Ureter (tissue), 1 donor: Measurements from ENCODE around the gene USP49. TPM values are rescaled to one million over a fixed set of nuclear protein-coding genes. Genes with fewer than 3 reads are reported as not detected.
"Not testable (repeated sequence)": the region's sequence is repeated elsewhere in the genome, so short reads cannot be mapped to it uniquely, and the experiment has no call there.

ENCODE experiments used
- DNase-seq: peaks from one replicate; pipeline ENCODE4 v3.0.0-alpha.2; 2020; ENCODE audit warnings: low spot score
- total RNA-seq: library from RNA; stranded (reverse); gene quantifications from one replicate; pipeline ENCODE4 v1.2.4, GENCODE V29; 2023
- donor health status: DM: yes; HTN: yes; CAD: no.

The USP49 gene
- 6.0 TPM for total RNA-seq

GRCh38 chr6:41895300-41896233 is at the start of gene USP49:
Gene USP49, minus strand, starts transcription at chr6:41895375. Its CDS starts 88,392 bp downstream, at chr6:41806983.
- DNase-seq: peak; percentile 86

- DNase-seq: no peak
Measured at GRCh38 chr6:41943456-41943855, 48.3 kb upstream of the USP49 start.

- DNase-seq: not testable (repeated sequence)
Measured at GRCh38 chr6:41942882-41943281, 47.7 kb upstream of the USP49 start.

GRCh38 chr6:41942067-41942851 is 47.1 kb upstream of the USP49 start:
- DNase-seq: no peak

- DNase-seq: peak; percentile 89
Measured at GRCh38 chr6:41941280-41942066, 46.3 kb upstream of the USP49 start, which contains the start of gene CCND3. Gene CCND3, minus strand, starts transcription at chr6:41941808. Its CDS starts 159 bp downstream, at chr6:41941649.

GRCh38 chr6:41940759-41941279 is 45.6 kb upstream of the USP49 start:
- peak; percentile 61 for DNase-seq

GRCh38 chr6:41939848-41940758 is 44.9 kb upstream of the USP49 start:
- no peak for DNase-seq

GRCh38 chr6:41939176-41939847 is 44.1 kb upstream of the USP49 start:
- DNase-seq: no peak

- no peak for DNase-seq
Measured at GRCh38 chr6:41938590-41939175, 43.5 kb upstream of the USP49 start.

- no peak for DNase-seq
Measured at GRCh38 chr6:41937861-41938574, 42.8 kb upstream of the USP49 start.

- no peak for DNase-seq
Measured at GRCh38 chr6:41937472-41937860, 42.3 kb upstream of the USP49 start.

GRCh38 chr6:41936073-41936837 is 41.1 kb upstream of the USP49 start:
- peak; percentile 72 for DNase-seq

GRCh38 chr6:41935685-41936072 is 40.5 kb upstream of the USP49 start:
- no peak for DNase-seq

- no peak for DNase-seq
Measured at GRCh38 chr6:41935193-41935574, 40.0 kb upstream of the USP49 start.

GRCh38 chr6:41934278-41935192 is 39.4 kb upstream of the USP49 start:
- DNase-seq: no peak

GRCh38 chr6:41932378-41932777 is 37.2 kb upstream of the USP49 start:
- DNase-seq: no peak

GRCh38 chr6:41931792-41932191 is 36.6 kb upstream of the USP49 start:
- no peak for DNase-seq
